Measurements from ENCODE around the gene BAD.
A peak's percentile ranks its signal among the peaks of the same experiment; 100 is the strongest.
"Not testable (repeated sequence)": the region's sequence is repeated elsewhere in the genome, so short reads cannot be mapped to it uniquely, and the experiment has no call there.

BAD gene

GRCh38 chr11:64314805-64315561, 30.5 kb upstream of the BAD start:
- DNase-seq (ENCODE audit: low read depth in 2 of 2): no peak

DNA sequence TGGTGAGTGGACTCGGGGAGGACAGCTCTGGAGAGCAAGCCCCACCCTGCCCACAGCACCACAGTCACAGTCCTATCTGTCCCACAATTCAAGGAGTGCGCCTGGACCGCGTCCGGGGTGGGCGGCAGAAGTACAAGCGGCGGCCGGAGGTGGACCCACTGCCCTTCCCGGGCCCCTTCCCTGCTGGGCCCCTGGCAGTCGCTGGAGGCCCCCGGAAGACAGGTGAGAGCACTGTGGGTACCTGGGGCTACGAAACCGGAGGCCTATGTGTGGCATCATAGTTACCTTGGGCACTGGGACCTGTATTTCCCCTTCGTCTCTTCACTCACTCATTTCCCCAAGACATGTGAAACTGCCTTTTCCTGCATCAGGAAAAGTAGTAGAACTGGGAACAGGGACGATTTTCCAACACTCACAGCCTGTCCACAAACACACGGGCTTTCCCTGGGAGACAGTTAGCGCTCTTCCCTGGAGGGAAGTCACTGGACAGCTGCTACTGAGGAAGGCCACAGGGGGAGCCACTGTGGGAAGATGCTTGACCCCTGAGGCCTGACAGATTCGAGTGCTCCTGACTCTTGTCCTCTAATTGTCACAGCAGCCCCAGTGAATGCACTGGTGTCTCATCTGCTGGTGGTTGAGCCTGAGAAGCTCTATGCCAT, 29.8 kb upstream of the BAD start:
- no peak for DNase-seq (ENCODE audit: low read depth in 2 of 2)

GRCh38 chr11:64313491-64314145, 29.2 kb upstream of the BAD start:
- no peak for DNase-seq (ENCODE audit: low read depth in 2 of 2)

- DNase-seq (ENCODE audit: low read depth in 2 of 2): no peak
These were observed 28.5 kb upstream of the BAD start for GRCh38 chr11:64312947-64313346.

GRCh38 chr11:64307795-64308194, 23.3 kb upstream of the BAD start:
- not testable (repeated sequence) for DNase-seq (ENCODE audit: low read depth in 2 of 2)

DNA sequence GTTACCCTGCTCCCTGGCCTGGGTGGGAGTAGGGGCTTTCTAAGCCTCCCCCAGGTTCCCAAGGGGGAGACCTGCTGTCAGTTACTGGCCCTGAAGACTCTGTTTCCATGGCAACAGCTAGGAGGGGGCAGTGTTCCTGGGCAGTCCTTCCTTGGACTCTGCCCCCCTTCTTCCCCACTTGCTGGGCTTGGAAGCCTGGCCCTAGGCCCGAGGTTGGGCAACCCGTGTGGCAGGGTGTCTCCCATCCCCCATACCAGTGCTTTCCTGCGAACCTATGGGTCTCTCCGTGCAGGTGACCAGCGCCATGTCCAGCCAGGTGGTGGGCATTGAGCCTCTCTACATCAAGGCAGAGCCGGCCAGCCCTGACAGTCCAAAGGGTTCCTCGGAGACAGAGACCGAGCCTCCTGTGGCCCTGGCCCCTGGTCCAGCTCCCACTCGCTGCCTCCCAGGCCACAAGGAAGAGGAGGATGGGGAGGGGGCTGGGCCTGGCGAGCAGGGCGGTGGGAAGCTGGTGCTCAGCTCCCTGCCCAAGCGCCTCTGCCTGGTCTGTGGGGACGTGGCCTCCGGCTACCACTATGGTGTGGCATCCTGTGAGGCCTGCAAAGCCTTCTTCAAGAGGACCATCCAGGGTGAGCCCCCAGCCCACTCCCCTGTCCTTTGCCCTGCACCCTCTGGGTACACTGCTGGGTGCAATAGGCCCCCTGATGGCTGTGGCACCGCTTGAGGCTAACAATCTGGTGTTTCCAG, 22.6 kb upstream of the BAD start:
- no peak for DNase-seq (ENCODE audit: low read depth in 2 of 2)

- DNase-seq (ENCODE audit: low read depth in 2 of 2): no peak
These were observed 22.1 kb upstream of the BAD start for GRCh38 chr11:64306563-64306875.

GRCh38 chr11:64305691-64306562, 21.5 kb upstream of the BAD start:
- DNase-seq (ENCODE audit: low read depth in 2 of 2): peak; percentile 59 to 61

GRCh38 chr11:64305075-64305690, 20.7 kb upstream of the BAD start, which contains the start of gene ESRRA:
ESRRA (plus strand) TSS chr11:64305524; CDS start chr11:64307180, 1,656 bp downstream.
- DNase-seq (ENCODE audit: low read depth in 2 of 2): peak; percentile 100

- peak; percentile 93 to 98 for DNase-seq (ENCODE audit: low read depth in 2 of 2)
These were observed 20.0 kb upstream of the BAD start for GRCh38 chr11:64304316-64305072.

DNA sequence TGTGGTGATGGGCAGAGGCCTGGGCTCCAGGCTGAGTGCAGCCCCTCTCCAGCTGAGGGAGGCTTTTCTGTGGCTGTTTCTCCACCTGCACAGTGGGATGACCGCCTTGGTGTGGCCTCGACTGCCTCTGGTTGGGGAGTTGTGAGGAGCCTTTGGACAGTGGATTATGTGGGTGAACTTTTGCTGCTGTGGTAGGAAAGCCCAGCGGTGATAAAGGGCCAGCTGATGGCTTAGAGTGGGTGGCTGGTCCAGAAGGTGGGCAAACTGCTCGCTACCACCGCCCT, 19.5 kb upstream of the BAD start:
- no peak for DNase-seq (ENCODE audit: low read depth in 2 of 2)

GRCh38 chr11:64303109-64304031, 18.9 kb upstream of the BAD start:
- DNase-seq (ENCODE audit: low read depth in 2 of 2): no peak

- DNase-seq (ENCODE audit: low read depth in 2 of 2): no peak
These were observed 15.6 kb upstream of the BAD start, which contains the start of gene CATSPERZ for GRCh38 chr11:64299847-64300648. CATSPERZ (plus strand) TSS chr11:64300358; CDS start chr11:64300411, 53 bp downstream.

- DNase-seq (ENCODE audit: low read depth in 2 of 2): no peak
These were observed 14.7 kb upstream of the BAD start for GRCh38 chr11:64298966-64299846.

DNA sequence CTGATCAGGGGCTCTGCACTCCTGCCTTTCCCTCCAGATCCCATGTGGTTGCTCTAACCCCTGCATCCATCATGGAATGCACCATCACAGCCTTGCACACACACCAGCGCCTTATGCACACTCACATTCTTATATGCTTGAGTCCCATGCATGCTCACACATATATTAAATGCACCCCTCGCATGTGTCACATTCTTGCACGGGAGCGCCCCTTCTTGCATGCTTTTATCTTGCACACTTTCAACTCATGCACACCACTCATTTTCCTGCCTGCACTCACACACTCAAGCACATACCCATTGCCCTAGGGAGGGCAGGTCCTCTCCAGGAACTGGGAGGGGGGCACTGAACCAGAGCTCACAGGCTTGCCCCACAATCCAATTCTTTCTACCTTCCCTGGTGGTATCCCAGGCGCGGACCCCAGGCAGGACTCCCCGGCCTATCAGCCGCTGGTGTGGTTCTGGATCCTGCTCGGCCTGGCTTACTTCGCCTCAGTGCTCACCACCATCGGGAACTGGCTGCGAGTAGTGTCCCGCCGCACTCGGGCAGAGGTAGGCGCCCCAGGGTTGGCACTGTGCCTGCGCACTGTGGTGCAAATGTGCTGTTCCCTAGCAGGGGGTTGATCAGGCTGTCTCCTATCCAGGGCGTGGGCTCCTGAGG, 13.4 kb upstream of the BAD start:
- no peak for DNase-seq (ENCODE audit: low read depth in 2 of 2)

GRCh38 chr11:64296830-64297698, 12.6 kb upstream of the BAD start:
- DNase-seq (ENCODE audit: low read depth in 2 of 2): no peak
